ENCODE results near the gene RYR2.

DNA sequence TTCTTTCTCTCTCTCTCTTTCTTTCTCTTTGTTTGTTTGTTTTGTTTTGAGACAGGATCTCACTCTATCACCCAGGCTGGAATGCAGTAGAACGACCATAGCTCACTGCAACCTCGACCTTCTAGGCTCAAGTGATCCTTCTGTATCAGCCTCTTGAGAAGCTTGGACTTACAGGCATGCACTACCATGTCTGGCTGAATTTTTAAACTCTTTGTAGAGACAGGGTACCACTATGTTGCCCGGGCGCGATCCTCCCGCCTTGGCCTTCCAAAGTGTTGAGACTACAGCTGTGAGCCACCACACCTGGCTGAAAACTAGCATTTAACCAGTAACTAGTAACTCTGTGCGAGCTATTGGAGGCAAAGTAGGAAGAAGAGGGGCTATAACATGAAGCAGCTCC, 523.3 kb downstream of the RYR2 start:
- TF ChIP-seq CTCF (IDR thresholded peaks at IDR 0.05), result no peak
- TF ChIP-seq POLR2A (IDR thresholded peaks at IDR 0.05), result no peak
